Activated T-helper 1 cell treated with anti-CD3 and anti-CD28 coated beads, Interleukin-2, amount 50 U/mL, for 16 hours (primary cell): ENCODE results near the gene LHFPL6.

Source experiments
- DNase-seq, 2 donors: peaks; one replicate each; pipeline ENCODE4 v3.0.0-alpha.2; 2020; ENCODE audit warnings: low read depth in 1 of 2, low spot score in 1 of 2

Gene LHFPL6

DNA sequence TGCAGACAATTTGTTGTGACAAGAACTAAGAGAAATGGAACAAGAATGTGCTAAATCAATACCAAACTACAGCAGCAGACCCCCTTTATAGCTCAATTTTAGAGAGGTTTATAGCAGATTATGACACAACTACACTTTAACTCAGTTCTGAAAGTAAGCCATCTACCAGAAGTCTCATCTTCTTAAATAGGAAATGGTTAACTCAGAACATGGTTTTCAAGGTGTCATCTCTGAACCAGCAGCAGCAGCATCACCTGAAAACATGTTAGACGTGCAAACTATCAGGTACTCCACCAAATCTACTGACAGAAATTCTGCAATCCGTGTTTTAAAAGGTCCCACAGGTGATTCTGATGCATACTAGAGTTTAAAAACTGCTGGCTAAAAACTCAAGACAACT is 6.8 kb downstream of the LHFPL6 start:
- no peak for DNase-seq

DNA sequence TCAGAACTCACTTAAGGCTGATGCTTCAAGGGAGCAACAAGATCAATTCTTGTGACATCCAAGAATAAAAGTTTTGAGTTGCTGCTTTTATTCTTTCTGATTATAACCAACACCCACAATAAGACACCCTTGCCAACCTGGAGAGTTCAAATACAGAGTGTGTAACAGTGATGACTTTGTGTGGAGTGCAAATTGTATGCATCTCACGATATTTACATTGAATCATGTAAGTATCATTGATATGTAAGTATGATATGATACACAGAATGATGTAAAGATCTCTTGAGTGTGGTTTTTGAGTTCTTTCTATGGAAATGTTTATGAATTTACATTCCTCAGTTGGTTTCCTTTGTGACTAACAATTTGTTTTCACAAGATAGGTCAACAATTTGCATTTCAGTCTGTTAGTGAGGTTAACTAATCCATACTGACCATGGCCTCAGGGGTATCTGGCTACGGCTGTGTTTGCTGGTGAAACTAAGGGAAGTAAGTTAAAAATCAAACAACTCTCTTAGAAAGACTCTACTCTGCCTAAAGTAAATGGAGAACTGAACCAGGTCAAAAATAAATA is 12.4 kb downstream of the LHFPL6 start:
- no peak for DNase-seq

- no peak for DNase-seq
Measured at GRCh38 chr13:39588384-39588783, 14.6 kb downstream of the LHFPL6 start.

- no peak for DNase-seq
Measured at GRCh38 chr13:39587939-39588338, 15.1 kb downstream of the LHFPL6 start.

DNA sequence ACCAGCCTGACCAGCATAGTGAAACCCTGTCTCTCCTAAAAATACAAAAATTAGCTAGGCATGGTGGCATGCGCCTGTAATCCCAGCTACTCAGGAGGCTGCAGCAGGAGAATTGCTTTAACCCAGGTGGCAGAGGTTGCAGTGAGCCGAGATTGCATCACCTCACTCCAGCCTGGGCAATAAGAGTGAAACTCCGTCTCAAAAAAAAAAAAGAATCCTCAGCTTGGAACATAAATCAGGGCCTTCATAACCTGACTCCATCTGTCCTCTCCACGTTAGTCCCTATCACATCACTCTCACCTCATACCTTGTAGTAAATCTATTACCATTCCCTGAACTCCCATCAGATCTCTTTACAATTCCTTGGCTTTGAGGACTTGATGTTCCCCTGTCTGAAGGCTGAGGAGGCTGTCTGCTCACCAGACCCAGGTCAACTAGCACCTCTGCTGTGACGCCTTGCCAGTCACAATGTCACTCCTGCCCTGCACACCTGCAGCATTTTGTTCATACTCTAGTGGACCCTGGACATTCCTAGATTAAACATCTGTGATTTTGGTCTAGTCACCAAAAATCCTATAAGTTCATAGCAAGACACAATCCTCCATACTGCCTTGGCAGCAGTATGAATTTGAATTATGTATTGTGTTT is 15.9 kb downstream of the LHFPL6 start:
- DNase-seq, result no peak

DNA sequence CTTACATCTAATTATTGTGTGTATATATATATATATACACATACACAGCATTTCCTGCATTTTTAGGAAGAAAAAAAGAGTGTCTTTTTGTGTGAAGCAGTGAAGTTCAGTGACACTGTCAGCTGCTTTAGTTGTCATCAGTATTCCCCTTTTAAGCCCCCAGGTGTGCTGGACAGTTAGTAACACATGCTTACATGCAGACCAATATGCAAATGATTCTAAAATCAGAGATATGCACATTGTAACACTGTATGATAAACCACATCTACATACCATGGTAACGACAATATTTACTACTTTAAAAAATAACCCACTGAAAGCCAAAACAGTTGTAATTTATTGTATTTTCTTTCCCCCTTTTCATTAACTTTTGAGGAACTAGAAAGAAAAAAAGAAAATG is 16.8 kb downstream of the LHFPL6 start:
- DNase-seq, result no peak

GRCh38 chr13:39585219-39585618 is 17.8 kb downstream of the LHFPL6 start:
- no peak for DNase-seq

DNA sequence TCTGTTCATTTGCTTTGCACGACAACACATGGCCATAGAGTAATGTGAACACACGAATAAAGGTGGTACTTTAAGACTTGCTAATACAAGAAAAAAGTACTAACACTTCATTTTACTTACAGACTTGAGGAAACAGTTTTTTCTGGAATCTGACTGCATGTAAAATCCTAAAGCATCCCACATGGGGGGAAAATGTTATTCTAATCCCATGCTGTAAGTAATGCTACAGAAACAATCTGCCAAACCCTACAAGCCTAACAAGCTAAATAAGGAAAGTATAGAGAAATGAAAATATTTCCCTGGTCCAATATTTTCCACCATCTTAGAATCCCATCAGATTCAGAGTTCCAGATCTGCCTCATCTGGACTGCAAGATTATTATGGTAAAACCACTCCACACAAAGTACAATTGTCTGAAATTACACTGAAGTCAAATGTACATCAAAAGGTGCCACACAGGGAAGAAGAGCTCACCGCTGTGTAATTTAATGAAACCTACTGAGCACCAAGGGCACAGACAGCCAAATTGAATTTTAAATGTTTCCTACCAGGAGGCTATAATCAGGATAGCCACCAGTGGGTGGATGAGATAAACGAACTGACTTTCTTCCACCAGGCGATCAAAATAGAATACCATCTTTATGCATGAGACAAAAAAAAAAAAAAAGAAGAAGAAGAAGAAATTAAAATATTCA is 22.0 kb downstream of the LHFPL6 start:
- no peak for DNase-seq

DNA sequence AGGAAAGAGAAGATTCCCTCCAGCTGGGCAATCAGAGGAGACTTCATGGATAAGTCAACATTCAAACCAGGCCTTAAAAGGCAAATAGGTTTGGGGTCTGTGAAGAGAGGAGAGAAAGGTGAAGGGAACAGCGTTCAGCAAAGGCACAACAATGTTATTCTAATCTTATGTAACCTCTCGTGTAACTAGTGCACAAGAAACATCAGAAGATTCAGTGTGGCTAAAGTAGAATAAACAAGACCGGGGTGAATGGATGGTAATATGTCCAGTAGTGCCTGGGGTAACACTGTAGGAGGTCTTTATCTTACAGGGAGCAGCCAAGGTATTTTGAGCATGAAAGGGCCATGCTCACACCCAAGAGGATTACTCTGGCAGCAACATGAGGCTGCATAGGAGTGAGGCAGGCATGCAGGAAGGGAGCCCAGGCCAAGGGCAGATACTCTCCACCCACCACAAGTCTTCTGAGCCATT is 24.1 kb downstream of the LHFPL6 start:
- DNase-seq, result no peak

- no peak for DNase-seq
Measured at GRCh38 chr13:39577838-39578491, 25.0 kb downstream of the LHFPL6 start.

GRCh38 chr13:39577203-39577602 is 25.8 kb downstream of the LHFPL6 start:
- DNase-seq, result no peak

GRCh38 chr13:39575641-39576238 is 27.3 kb downstream of the LHFPL6 start:
- DNase-seq, result no peak

GRCh38 chr13:39571502-39572092 is 31.4 kb downstream of the LHFPL6 start:
- no peak for DNase-seq

GRCh38 chr13:39567569-39567968 is 35.4 kb downstream of the LHFPL6 start:
- DNase-seq, result no peak

GRCh38 chr13:39566216-39566869 is 36.6 kb downstream of the LHFPL6 start:
- no peak for DNase-seq

- no peak for DNase-seq
Measured at GRCh38 chr13:39565036-39565949, 37.7 kb downstream of the LHFPL6 start.

DNA sequence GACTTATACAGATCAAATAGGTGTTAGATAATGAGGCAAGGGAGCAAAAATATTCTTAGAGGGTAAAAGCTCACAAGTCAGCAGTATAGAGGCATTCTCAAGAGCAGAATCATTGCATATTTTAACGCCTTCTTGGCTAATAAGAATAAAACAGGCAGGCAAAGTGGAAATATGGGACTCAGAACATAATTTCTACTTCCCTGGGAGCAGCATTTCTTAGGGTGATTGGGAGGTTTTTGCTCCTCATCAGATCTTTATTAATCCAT is 39.6 kb downstream of the LHFPL6 start:
- DNase-seq, result no peak

- no peak for DNase-seq
Measured at GRCh38 chr13:39561971-39562370, 41.0 kb downstream of the LHFPL6 start.

DNA sequence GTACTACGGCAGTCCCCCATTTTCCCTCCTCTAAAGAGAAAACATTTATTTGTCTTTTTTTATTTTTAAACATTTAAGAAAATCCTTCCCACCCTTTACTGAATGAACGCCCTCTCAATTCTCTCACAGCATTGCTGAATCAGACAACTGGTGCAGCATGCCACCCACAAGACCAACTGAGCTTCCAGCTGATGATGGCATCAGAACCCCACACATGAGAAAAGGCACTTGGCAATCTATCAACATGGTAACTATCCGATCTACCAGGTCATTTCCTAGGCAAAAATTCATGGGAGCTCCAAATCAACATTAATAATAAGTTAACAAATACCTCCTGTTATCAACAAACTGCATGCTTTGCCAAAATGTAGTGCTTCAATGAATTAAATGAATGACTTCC is 43.1 kb downstream of the LHFPL6 start:
- no peak for DNase-seq
